ENCODE measurements around the gene TNFSF4.

The TNFSF4 gene

DNA sequence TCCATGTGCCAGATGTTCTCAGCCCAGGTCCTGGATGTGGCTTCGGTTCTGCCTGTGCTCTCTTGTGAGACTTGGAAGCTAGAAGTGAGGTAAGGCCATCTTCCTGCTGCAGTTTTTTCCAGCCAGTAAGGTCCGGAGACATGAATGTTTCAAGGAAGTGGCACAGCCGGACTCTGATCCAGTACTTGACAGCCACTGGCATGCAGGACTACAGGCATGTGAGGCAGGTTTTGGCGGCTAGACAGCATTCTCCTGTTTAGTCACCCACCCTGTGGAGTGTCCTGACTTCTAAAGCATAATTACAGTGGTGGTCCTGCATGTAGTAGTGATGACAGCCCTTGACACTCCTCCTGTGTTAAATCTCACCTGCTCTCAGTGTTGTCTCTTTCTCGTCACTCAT lies 72.3 kb downstream of the TNFSF4 start:
- Mint-ChIP-seq H3K27ac (no peak overlapping the region), H3K9me3 (peaks cover 4% of the 10 kb centered on the region), H3K36me3 (no peaks in the 10 kb centered on the region), H3K4me3 (no peak overlapping the region), H3K4me1 (no peaks in the 10 kb centered on the region), H3K27me3 (peaks cover 3% of the 10 kb centered on the region)
- no peak for ATAC-seq (ENCODE audit: low read depth)
- DNase-seq (ENCODE audit: low spot score in 2 of 2) = no peak

DNA sequence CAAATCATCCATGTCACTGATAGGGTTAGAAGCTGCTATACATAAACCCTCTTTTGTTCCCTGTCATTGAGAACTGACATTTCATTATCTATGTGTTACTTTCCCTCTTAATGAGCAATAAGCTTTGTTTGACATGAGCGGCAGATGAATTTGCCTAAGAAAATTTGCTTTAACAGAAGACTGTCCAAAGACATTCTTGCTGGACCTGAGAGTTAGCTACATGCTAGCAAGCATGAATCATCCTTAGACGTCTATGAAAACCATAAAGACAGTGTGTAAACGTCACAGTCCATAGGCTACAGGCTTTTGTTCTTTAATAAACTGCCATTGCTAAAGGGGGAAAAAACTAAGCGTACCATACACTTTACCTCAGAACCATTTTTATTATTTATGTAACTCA lies 73.1 kb downstream of the TNFSF4 start:
- ATAC-seq (ENCODE audit: low read depth) = no peak
- DNase-seq (ENCODE audit: low spot score in 2 of 2) = no peak
- H3K27ac Mint-ChIP-seq = no peak overlapping the region
- H3K4me3 Mint-ChIP-seq = no peak overlapping the region
- H3K27me3 Mint-ChIP-seq = peaks cover 3% of the 10 kb centered on the region
- H3K9me3 Mint-ChIP-seq = peaks cover 4% of the 10 kb centered on the region
- H3K36me3 Mint-ChIP-seq = no peaks in the 10 kb centered on the region
- H3K4me1 Mint-ChIP-seq = no peaks in the 10 kb centered on the region
